GM12878 (cell line): Measurements from ENCODE around the gene HYOU1. TPM values are rescaled to one million over a fixed set of nuclear protein-coding genes. Genes with fewer than 3 reads are reported as not detected.

Experiments used
- ATAC-seq: fragments of 200-7000 bp; cut with Tn5 transposase; 3 replicates; pipeline ENCODE4 v1.9.1; 2020; ENCODE audit warnings: mild to moderate bottlenecking, moderate library complexity
- BruUV-seq: library from RNA; stranded (reverse); fragments of 400-500 nt; replicated peaks from 2 replicates; lab custom pipeline; 2021; lab: Mats Ljungman, UMichigan
- CTCF ChIA-PET: fragments of 300-600 bp; sonication (Branson Sonifier 250); formaldehyde crosslinking; extraction: SDS; loops from one replicate; lab custom pipeline; 2021; ENCODE audit warnings: inconsistent platforms; lab: Yijun Ruan, JAX
- POLR2A ChIA-PET: fragments of 350-600 bp; formaldehyde crosslinking; extraction: SDS; loops from one replicate; lab custom pipeline; 2021; ENCODE audit warnings: inconsistent platforms; lab: Charles Lee
- RAD21 ChIA-PET: fragments of 300-600 bp; sonication (Branson Sonifier 250); formaldehyde crosslinking; loops from one replicate; lab custom pipeline; 2023; ENCODE audit warnings: antibody characterized with exemption; ENCODE audit not compliant: unreplicated experiment; lab: Charles Lee
- SMC1A ChIA-PET: fragments of 300-600 bp; sonication (Branson Sonifier 250); formaldehyde crosslinking; loops from one replicate; lab custom pipeline; 2023; ENCODE audit not compliant: unreplicated experiment, uncharacterized antibody; lab: Charles Lee
- DNase-seq: peaks from one replicate; pipeline ENCODE4 v3.0.0-alpha.2; 2011; ENCODE audit warnings: low read depth, low spot score
- FAIRE-seq: peaks from 3 replicates; lab custom pipeline; 2011; peaks lifted over from hg19 to GRCh38; lab: Jason Lieb, UNC
- H2AFZ ChIP-seq: 2 replicates; pipeline ENCODE4 v1.6.0; 2011; ENCODE audit warnings: low read depth, low read length, control low read depth; ENCODE audit not compliant: control insufficient read depth
- H3K27ac ChIP-seq: 2 replicates; pipeline ENCODE4 v1.5.1; 2011; ENCODE audit warnings: control low read depth; ENCODE audit not compliant: control insufficient read depth, insufficient read depth
- H3K27me3 ChIP-seq, 2 experiments: replicated peaks in 1 of 2; 2 replicates each; pipeline versions ENCODE4 v1.6.0 to v1.6.1; 2011; ENCODE audit warnings: low read length in 1 of 2; ENCODE audit not compliant: control insufficient read depth in 2 of 2, insufficient read depth in 2 of 2
- H3K36me3 ChIP-seq, 2 experiments: 2 replicates each; pipeline ENCODE4 v1.5.1; 2011; ENCODE audit warnings: low read length in 1 of 2; ENCODE audit not compliant: control insufficient read depth in 2 of 2, insufficient read depth in 2 of 2
- H3K4me1 ChIP-seq: 2 replicates; pipeline ENCODE4 v1.6.1; 2011; ENCODE audit warnings: mild to moderate bottlenecking, low read length, moderate library complexity, mixed read lengths; ENCODE audit not compliant: control insufficient read depth, insufficient read depth
- H3K4me2 ChIP-seq: 2 replicates; pipeline ENCODE4 v1.6.0; 2011; ENCODE audit warnings: control low read depth; ENCODE audit not compliant: control insufficient read depth, insufficient read depth
- H3K4me3 ChIP-seq: fragments of 200-600 bp; sonication (generic); 2 replicates; pipeline ENCODE4 v1.5.1; 2016
- H3K79me2 ChIP-seq: 2 replicates; pipeline ENCODE4 v1.6.0; 2011; ENCODE audit warnings: low read length; ENCODE audit not compliant: control insufficient read depth, insufficient read depth
- H3K9ac ChIP-seq: 2 replicates; pipeline ENCODE4 v1.8.0; 2011; ENCODE audit warnings: low read length, control low read depth, mixed read lengths; ENCODE audit not compliant: control insufficient read depth, insufficient read depth
- H3K9me3 ChIP-seq: replicated peaks from 3 replicates; pipeline ENCODE4 v1.5.1; 2011; ENCODE audit warnings: mild to moderate bottlenecking, low read length; ENCODE audit not compliant: control insufficient read depth, insufficient read depth
- H4K20me1 ChIP-seq: 2 replicates; pipeline ENCODE4 v1.6.0; 2011; ENCODE audit not compliant: control insufficient read depth, insufficient read depth
- BCL11A ChIP-seq: IDR thresholded peaks from 2 replicates; pipeline ENCODE4 v1.6.1; 2011; ENCODE audit warnings: low read depth, low read length
- CBX5 ChIP-seq: sonication (generic); IDR thresholded peaks from 2 replicates; pipeline ENCODE4 v1.6.1; 2016; ENCODE audit warnings: low read depth, moderate library complexity, mild to moderate bottlenecking, inconsistent platforms
- CEBPB ChIP-seq, 2 experiments: fragments of 150-350 bp in 1 of 2; IDR thresholded peaks; 2 replicates each; pipeline ENCODE4 v1.6.1; 2012 to 2014; ENCODE audit warnings: low read depth in 2 of 2, low read length in 2 of 2, borderline replicate concordance in 1 of 2, inconsistent platforms in 1 of 2
- CHD2 ChIP-seq: IDR thresholded peaks from 2 replicates; pipeline ENCODE4 v1.6.1; 2011; ENCODE audit warnings: low read depth, low read length, improper control_type of control experiment, borderline replicate concordance
- DPF2 ChIP-seq: fragments of 450-650 bp; IDR thresholded peaks from 2 replicates; pipeline ENCODE4 v1.6.1; 2017; ENCODE audit warnings: mild to moderate bottlenecking
- EP300 ChIP-seq, 2 experiments: fragments of 150-350 bp in 1 of 2; IDR thresholded peaks; 2 replicates each; pipeline ENCODE4 v1.6.1; 2011 to 2012; ENCODE audit warnings: low read depth in 2 of 2, low read length in 2 of 2, borderline replicate concordance in 1 of 2, improper control_type of control experiment in 1 of 2, inconsistent platforms in 1 of 2; ENCODE audit not compliant: control insufficient read depth in 1 of 2
- HDAC2 ChIP-seq: fragments of 200-600 bp; sonication (generic); IDR thresholded peaks from 2 replicates; pipeline ENCODE4 v1.6.1; 2017
- IKZF2 ChIP-seq, 2 experiments: fragments of 450-650 bp; IDR thresholded peaks; 2 replicates each; pipeline ENCODE4 v1.6.1; 2017; ENCODE audit warnings: mild to moderate bottlenecking in 2 of 2, moderate library complexity in 2 of 2
- KDM1A ChIP-seq: fragments of 200-600 bp; sonication (generic); IDR thresholded peaks from 2 replicates; pipeline ENCODE4 v1.6.1; 2016; ENCODE audit warnings: borderline replicate concordance
- ZBED1 ChIP-seq: IDR thresholded peaks from 2 replicates; pipeline ENCODE4 v1.6.1; 2016; ENCODE audit warnings: borderline replicate concordance
- ZNF622 ChIP-seq: fragments of 450-650 bp; IDR thresholded peaks from 2 replicates; pipeline ENCODE4 v1.6.1; 2017; ENCODE audit warnings: mild to moderate bottlenecking, inconsistent platforms
- WGBS: methylation state at CpG from one replicate; pipeline ENCODE4 v1.1.6; 2016; ENCODE audit warnings: low lambda C conversion rate; ENCODE audit not compliant: insufficient replicate concordance, insufficient coverage; ENCODE audit errors: missing lambda C conversion rate; 5-methylcytosine and 5-hydroxymethylcytosine counted together
- in situ Hi-C: fragments of 300-500 bp; cut with MboI; formaldehyde crosslinking; loops from 9 replicates; pipeline ENCODE4 v1.14.3; 2018; ENCODE audit warnings: mixed read lengths
- intact Hi-C: fragments of 100-400 bp; cut with micrococcal nuclease; formaldehyde crosslinking; loops from one replicate; pipeline ENCODE4 v1.14.2; 2022; ENCODE audit not compliant: unreplicated experiment
- polyA plus RNA-seq, 11 experiments: library from polyadenylated mRNA; depleted of rRNA in 4 of 11; unstranded in 6 of 11; stranded (reverse) in 5 of 11; fragments of >200 nt; fragmentation: Nextera tagmentation in 4 of 11; fragmentation: Illumina TruSeq in 1 of 11; extraction: Ambion mirVana in 4 of 11; extraction: Trizol in 1 of 11; gene quantifications; 1 replicate in 1 of 11; 2 replicates in 10 of 11; pipeline versions ENCODE4 v1.2.1 to v1.2.3, GENCODE V29; 2011 to 2016; ENCODE audit warnings: inconsistent platforms in 2 of 11, missing spikeins in 2 of 11, low read depth in 1 of 11
- total RNA-seq, 4 experiments: library from RNA; depleted of rRNA in 3 of 4; stranded (reverse); fragments of >200 nt in 3 of 4; fragmentation: Illumina TruSeq in 1 of 4; extraction: Trizol in 1 of 4; gene quantifications; 2 replicates each; pipeline versions ENCODE4 v1.2.1 to v1.2.3, GENCODE V29; 2013 to 2021
- TF ChIP-seq, protein P1 (sequence below): fragments of 450-650 bp; IDR thresholded peaks from 2 replicates; pipeline ENCODE4 v1.6.1; 2017; ENCODE audit warnings: mild to moderate bottlenecking, low read depth, inconsistent platforms; ENCODE audit not compliant: poor library complexity, severe bottlenecking
- TF ChIP-seq, protein P2 (sequence below): IDR thresholded peaks from 2 replicates; pipeline ENCODE4 v1.6.1; 2011; ENCODE audit warnings: low read depth, mild to moderate bottlenecking, low read length, moderate library complexity, borderline replicate concordance; ENCODE audit errors: extremely low read depth
- TF ChIP-seq, protein P3 (sequence below): IDR thresholded peaks from 2 replicates; pipeline ENCODE4 v1.6.1; 2012; ENCODE audit warnings: low read length, inconsistent platforms

HYOU1 gene
- total and polyA plus RNA-seq, 10 of the 15 experiments (the other 5 are each of a cell fraction or from before 2014, with no cell fraction given), result 15.4 to 157 (median 109) TPM

DNA sequence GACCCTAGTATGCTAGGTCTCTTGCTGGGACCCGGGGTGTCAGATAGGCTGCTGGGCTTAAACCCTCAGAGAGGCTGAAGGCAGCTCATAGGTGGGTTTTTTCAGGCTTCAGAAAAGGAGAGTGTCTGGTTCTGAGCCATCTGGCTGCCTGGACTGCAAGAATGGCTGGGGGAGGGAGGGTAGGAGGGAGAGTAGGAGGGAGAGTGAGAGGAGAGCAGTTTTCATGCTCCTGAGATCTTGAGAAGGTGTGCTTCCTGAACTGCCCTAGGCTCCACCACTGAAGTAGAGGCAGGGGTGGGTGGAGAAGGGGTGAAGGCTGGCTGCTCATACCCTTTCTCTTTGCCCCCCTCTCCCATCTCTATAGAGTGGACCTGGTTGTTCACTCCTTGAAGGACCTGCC lies 32.3 kb upstream of the HYOU1 start:
- BruUV-seq, result no TSS peak
- no peak for ATAC-seq
- ChIA-PET CTCF (interaction anchor here (1.4 kb wide), 1 partner anchor 32 kb away, joined by 3 read pairs; the partner anchor contains the start of gene HINFP), RAD21 (no interaction called here)
- Histone ChIP-seq H3K27me3 (no peaks in the 10 kb centered on the region), H3K79me2 (peaks cover 35% of the 10 kb centered on the region)
- TF ChIP-seq, protein P1, sequence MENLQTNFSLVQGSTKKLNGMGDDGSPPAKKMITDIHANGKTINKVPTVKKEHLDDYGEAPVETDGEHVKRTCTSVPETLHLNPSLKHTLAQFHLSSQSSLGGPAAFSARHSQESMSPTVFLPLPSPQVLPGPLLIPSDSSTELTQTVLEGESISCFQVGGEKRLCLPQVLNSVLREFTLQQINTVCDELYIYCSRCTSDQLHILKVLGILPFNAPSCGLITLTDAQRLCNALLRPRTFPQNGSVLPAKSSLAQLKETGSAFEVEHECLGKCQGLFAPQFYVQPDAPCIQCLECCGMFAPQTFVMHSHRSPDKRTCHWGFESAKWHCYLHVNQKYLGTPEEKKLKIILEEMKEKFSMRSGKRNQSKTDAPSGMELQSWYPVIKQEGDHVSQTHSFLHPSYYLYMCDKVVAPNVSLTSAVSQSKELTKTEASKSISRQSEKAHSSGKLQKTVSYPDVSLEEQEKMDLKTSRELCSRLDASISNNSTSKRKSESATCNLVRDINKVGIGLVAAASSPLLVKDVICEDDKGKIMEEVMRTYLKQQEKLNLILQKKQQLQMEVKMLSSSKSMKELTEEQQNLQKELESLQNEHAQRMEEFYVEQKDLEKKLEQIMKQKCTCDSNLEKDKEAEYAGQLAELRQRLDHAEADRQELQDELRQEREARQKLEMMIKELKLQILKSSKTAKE, result no peak
- TF ChIP-seq, all 136 proteins: peak for 0
- FAIRE-seq (no peak), DNase-seq (no peak)
- Histone ChIP-seq H3K4me2 (no peak overlapping the region), H4K20me1 (no peaks in the 10 kb centered on the region), H3K27ac (no peak overlapping the region), H3K4me3 (no peak overlapping the region), H2AFZ (no peak overlapping the region), H3K36me3 (peaks cover 8 to 9% of the 10 kb centered on the region in 2 experiments), H3K4me1 (peaks cover 21% of the 10 kb centered on the region), H3K9me3 (no peaks in the 10 kb centered on the region), H3K9ac (no peak overlapping the region)
- ChIA-PET SMC1A (interaction anchor here (0.7 kb wide), 2 partner anchors 14 to 59 kb away, joined by 3 read pairs; no protein-coding TSS in a partner anchor), POLR2A (no interaction called here)
- in situ Hi-C loops, result no loop called here
- 100% methylated on average over 1 of the region's 1 CpG for WGBS
- intact Hi-C loops, result no loop called here

DNA sequence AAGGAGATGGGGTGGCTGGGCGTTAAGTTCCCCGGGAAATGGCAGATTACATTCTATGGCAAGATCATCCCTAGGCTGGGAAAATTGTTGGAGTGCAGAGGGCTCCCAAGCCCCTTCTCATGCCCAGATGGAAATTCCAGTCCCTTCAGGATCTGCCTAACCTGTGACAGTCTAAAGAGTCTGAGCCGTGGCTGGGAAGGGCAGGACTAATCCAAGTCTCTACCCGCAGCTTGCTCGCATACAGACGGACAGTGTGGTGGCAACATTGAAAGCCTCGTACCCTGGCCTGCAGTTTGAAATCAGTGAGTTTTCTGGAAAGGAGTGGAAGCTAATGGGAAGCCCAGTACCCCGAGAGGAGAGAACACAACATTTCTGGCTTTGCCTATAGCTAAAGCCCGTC lies 31.4 kb upstream of the HYOU1 start:
- Histone ChIP-seq H3K9me3 (no peaks in the 10 kb centered on the region), H3K9ac (no peak overlapping the region), H3K4me2 (no peak overlapping the region), H3K4me1 (peaks cover 23% of the 10 kb centered on the region), H4K20me1 (no peaks in the 10 kb centered on the region), H3K36me3 (peaks cover 6 to 8% of the 10 kb centered on the region in 2 experiments), H3K27ac (no peak overlapping the region), H2AFZ (no peak overlapping the region), H3K79me2 (peaks cover 26% of the 10 kb centered on the region), H3K4me3 (no peak overlapping the region), H3K27me3 (no peaks in the 10 kb centered on the region)
- ATAC-seq (no peak), FAIRE-seq (no peak), DNase-seq (no peak)
- no TSS peak for BruUV-seq
- intact Hi-C loops (no loop called here), in situ Hi-C loops (no loop called here)
- ChIA-PET SMC1A (no interaction called here), CTCF (interaction anchor here (0.6 to 1.4 kb wide), 2 partner anchors 33 to 182 kb away, joined by 3 read pairs; partner anchors contain the start of gene HINFP), POLR2A (interaction anchor here (5.4 kb wide), 1 partner anchor 22 kb away, joined by 48 read pairs; the partner anchor contains the start of gene VPS11), RAD21 (no interaction called here)
- 97% methylated on average over 9 of the region's 9 CpGs for WGBS
- TF ChIP-seq CBX5 (no peak), CEBPB (IDR thresholded peaks at IDR 0.05; ENCODE audit: borderline replicate concordance in 1 of 2, low read depth in 2 of 2, low read length in 2 of 2) (no peak), IKZF2 (IDR thresholded peaks at IDR 0.05) (no peak), BCL11A (no peak), HDAC2 (no peak), EP300 (IDR thresholded peaks at IDR 0.05; ENCODE audit: borderline replicate concordance in 1 of 2, control insufficient read depth in 1 of 2, low read depth in 2 of 2, low read length in 2 of 2) (no peak), CHD2 (no peak), DPF2 (no peak), KDM1A (no peak), ZNF622 (no peak), ZBED1 (no peak)
- TF ChIP-seq, protein P2, sequence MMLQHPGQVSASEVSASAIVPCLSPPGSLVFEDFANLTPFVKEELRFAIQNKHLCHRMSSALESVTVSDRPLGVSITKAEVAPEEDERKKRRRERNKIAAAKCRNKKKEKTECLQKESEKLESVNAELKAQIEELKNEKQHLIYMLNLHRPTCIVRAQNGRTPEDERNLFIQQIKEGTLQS, result no peak
- TF ChIP-seq, protein P3, sequence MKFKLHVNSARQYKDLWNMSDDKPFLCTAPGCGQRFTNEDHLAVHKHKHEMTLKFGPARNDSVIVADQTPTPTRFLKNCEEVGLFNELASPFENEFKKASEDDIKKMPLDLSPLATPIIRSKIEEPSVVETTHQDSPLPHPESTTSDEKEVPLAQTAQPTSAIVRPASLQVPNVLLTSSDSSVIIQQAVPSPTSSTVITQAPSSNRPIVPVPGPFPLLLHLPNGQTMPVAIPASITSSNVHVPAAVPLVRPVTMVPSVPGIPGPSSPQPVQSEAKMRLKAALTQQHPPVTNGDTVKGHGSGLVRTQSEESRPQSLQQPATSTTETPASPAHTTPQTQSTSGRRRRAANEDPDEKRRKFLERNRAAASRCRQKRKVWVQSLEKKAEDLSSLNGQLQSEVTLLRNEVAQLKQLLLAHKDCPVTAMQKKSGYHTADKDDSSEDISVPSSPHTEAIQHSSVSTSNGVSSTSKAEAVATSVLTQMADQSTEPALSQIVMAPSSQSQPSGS, result no peak
